SJCRH30 (cell line): ENCODE measurements around the gene TFCP2L1. TPM values are rescaled to one million over a fixed set of nuclear protein-coding genes. Genes with fewer than 3 reads are reported as not detected.
"Not testable (repeated sequence)": the region's sequence is repeated elsewhere in the genome, so short reads cannot be mapped to it uniquely, and the experiment has no call there.

Source experiments
- DNase-seq, 2 experiments: peaks; one replicate each; pipeline ENCODE4 v3.0.0-alpha.2; 2015 to 2020
- H3K27ac ChIP-seq: fragments of 250-450 bp; sonication (Bioruptor Pico); 2 replicates; pipeline ENCODE4 v1.5.1; 2020; ENCODE audit warnings: mild to moderate bottlenecking, moderate library complexity
- H3K27me3 ChIP-seq: fragments of 250-450 bp; sonication (Bioruptor Pico); 2 replicates; pipeline ENCODE4 v1.5.1; 2020; ENCODE audit warnings: mild to moderate bottlenecking, moderate library complexity
- H3K36me3 ChIP-seq: fragments of 250-450 bp; sonication (Bioruptor Pico); 2 replicates; pipeline ENCODE4 v1.5.1; 2020; ENCODE audit warnings: mild to moderate bottlenecking, moderate library complexity
- H3K4me1 ChIP-seq: fragments of 250-450 bp; sonication (Bioruptor Pico); 2 replicates; pipeline ENCODE4 v1.5.1; 2020; ENCODE audit warnings: mild to moderate bottlenecking, moderate library complexity
- H3K4me3 ChIP-seq: fragments of 250-450 bp; sonication (Bioruptor Pico); 2 replicates; pipeline ENCODE4 v1.5.1; 2020; ENCODE audit warnings: mild to moderate bottlenecking, moderate library complexity
- H3K9me3 ChIP-seq: fragments of 250-450 bp; sonication (Bioruptor Pico); replicated peaks from 2 replicates; pipeline ENCODE4 v1.5.1; 2020; ENCODE audit warnings: mild to moderate bottlenecking, moderate library complexity
- total RNA-seq: library from RNA; depleted of rRNA; stranded (reverse); fragments of >200 nt; shearing (Covaris generic); gene quantifications from 2 replicates; pipeline ENCODE4 v1.2.3, GENCODE V29; 2014

The TFCP2L1 gene
- total RNA-seq, 1 experiment from 2014 or later: 0.08 TPM

GRCh38 chr2:121236101-121236640, 48.8 kb downstream of the TFCP2L1 start:
- H3K36me3 ChIP-seq: no peaks in the 10 kb centered on the region
- no peaks in the 10 kb centered on the region for H3K27me3 ChIP-seq
- DNase-seq: no peak
- no peaks in the 10 kb centered on the region for H3K9me3 ChIP-seq
- peaks cover 12% of the 10 kb centered on the region for H3K4me1 ChIP-seq
- no peak overlapping the region for H3K27ac ChIP-seq
- H3K4me3 ChIP-seq: no peak overlapping the region

GRCh38 chr2:121235542-121235941, 49.5 kb downstream of the TFCP2L1 start:
- peak in 1 of 2 experiments; percentile 19 for DNase-seq
- Histone ChIP-seq H3K4me1 (peaks cover 12% of the 10 kb centered on the region), H3K9me3 (no peaks in the 10 kb centered on the region), H3K4me3 (no peak overlapping the region), H3K27ac (no peak overlapping the region), H3K27me3 (no peaks in the 10 kb centered on the region), H3K36me3 (no peaks in the 10 kb centered on the region)

GRCh38 chr2:121234791-121235190, 50.2 kb downstream of the TFCP2L1 start:
- no peak overlapping the region for H3K4me3 ChIP-seq
- H3K27me3 ChIP-seq: no peaks in the 10 kb centered on the region
- DNase-seq: no peak
- H3K36me3 ChIP-seq: no peaks in the 10 kb centered on the region
- H3K27ac ChIP-seq: no peak overlapping the region
- peaks cover 9% of the 10 kb centered on the region; the same call in 1 of the 2 replicates for H3K4me1 ChIP-seq
- no peaks in the 10 kb centered on the region for H3K9me3 ChIP-seq

- Histone ChIP-seq H3K27me3 (no peaks in the 10 kb centered on the region), H3K27ac (no peak overlapping the region), H3K4me1 (peaks cover 9% of the 10 kb centered on the region; the same call in 1 of the 2 replicates)
Observed at GRCh38 chr2:121234144-121234543, 50.9 kb downstream of the TFCP2L1 start.

GRCh38 chr2:121233486-121234110, 51.4 kb downstream of the TFCP2L1 start:
- Histone ChIP-seq H3K4me3 (no peak overlapping the region), H3K27me3 (no peaks in the 10 kb centered on the region), H3K36me3 (no peaks in the 10 kb centered on the region), H3K27ac (no peak overlapping the region), H3K4me1 (peaks cover 9% of the 10 kb centered on the region; the same call in 1 of the 2 replicates), H3K9me3 (no peaks in the 10 kb centered on the region)
- no peak for DNase-seq

More at GRCh38 chr2:121234144-121234543, 50.9 kb downstream of the TFCP2L1 start:
- no peaks in the 10 kb centered on the region for H3K36me3 ChIP-seq
- no peak overlapping the region for H3K4me3 ChIP-seq
- DNase-seq: no peak
- H3K9me3 ChIP-seq: no peaks in the 10 kb centered on the region

GRCh38 chr2:121232626-121233265, 52.3 kb downstream of the TFCP2L1 start:
- no peak for DNase-seq
- H3K4me1 ChIP-seq: peaks cover 14% of the 10 kb centered on the region
- H3K9me3 ChIP-seq: no peaks in the 10 kb centered on the region
- no peaks in the 10 kb centered on the region for H3K36me3 ChIP-seq
- no peaks in the 10 kb centered on the region for H3K27me3 ChIP-seq
- H3K27ac ChIP-seq: no peak overlapping the region
- no peak overlapping the region for H3K4me3 ChIP-seq

- Histone ChIP-seq H3K4me3 (no peak overlapping the region), H3K4me1 (peaks cover 26% of the 10 kb centered on the region), H3K9me3 (no peaks in the 10 kb centered on the region), H3K36me3 (no peaks in the 10 kb centered on the region), H3K27ac (no peak overlapping the region), H3K27me3 (no peaks in the 10 kb centered on the region; the same call in 1 of the 2 replicates)
- DNase-seq: no peak
Observed at GRCh38 chr2:121231385-121232000, 53.5 kb downstream of the TFCP2L1 start.

GRCh38 chr2:121228521-121228920, 56.5 kb downstream of the TFCP2L1 start:
- H3K4me3 ChIP-seq: no peak overlapping the region
- no peak overlapping the region for H3K27ac ChIP-seq
- no peak for DNase-seq
- H3K27me3 ChIP-seq: no peaks in the 10 kb centered on the region; the same call in 1 of the 2 replicates
- H3K36me3 ChIP-seq: no peaks in the 10 kb centered on the region
- H3K4me1 ChIP-seq: peaks cover 22% of the 10 kb centered on the region
- no peaks in the 10 kb centered on the region for H3K9me3 ChIP-seq

- DNase-seq: peak; percentile 83 to 86
- not testable (repeated sequence) for H3K27me3 ChIP-seq, H3K9me3 ChIP-seq, H3K4me3 ChIP-seq, H3K36me3 ChIP-seq
- peak overlapping the region; percentile 6; the same call in 1 of the 2 replicates for H3K27ac ChIP-seq
- peaks cover 17% of the 10 kb centered on the region for H3K4me1 ChIP-seq
Observed at GRCh38 chr2:121227381-121228144, 57.4 kb downstream of the TFCP2L1 start.

- H3K27ac ChIP-seq, H3K4me3 ChIP-seq, H3K36me3 ChIP-seq, DNase-seq, H3K9me3 ChIP-seq, H3K27me3 ChIP-seq: not testable (repeated sequence)
- peaks cover 17% of the 10 kb centered on the region for H3K4me1 ChIP-seq
Observed at GRCh38 chr2:121225681-121226080, 59.3 kb downstream of the TFCP2L1 start.

- Histone ChIP-seq H3K4me3 (no peak overlapping the region), H3K27me3 (no peaks in the 10 kb centered on the region), H3K9me3 (no peaks in the 10 kb centered on the region), H3K36me3 (no peaks in the 10 kb centered on the region), H3K4me1 (no peaks in the 10 kb centered on the region), H3K27ac (no peak overlapping the region)
- DNase-seq: no peak
Observed at GRCh38 chr2:121220995-121221394, 64.0 kb downstream of the TFCP2L1 start.

- H3K9me3 ChIP-seq: no peaks in the 10 kb centered on the region
- DNase-seq: no peak
- no peaks in the 10 kb centered on the region for H3K27me3 ChIP-seq
- H3K27ac ChIP-seq: no peak overlapping the region
- no peak overlapping the region for H3K4me3 ChIP-seq
- no peaks in the 10 kb centered on the region for H3K4me1 ChIP-seq
- no peaks in the 10 kb centered on the region for H3K36me3 ChIP-seq
Observed at GRCh38 chr2:121219866-121220265, 65.1 kb downstream of the TFCP2L1 start.

- Histone ChIP-seq H3K9me3 (no peaks in the 10 kb centered on the region), H3K27ac (no peak overlapping the region), H3K4me1 (no peaks in the 10 kb centered on the region), H3K27me3 (no peaks in the 10 kb centered on the region), H3K36me3 (no peaks in the 10 kb centered on the region), H3K4me3 (no peak overlapping the region)
- no peak for DNase-seq
Observed at GRCh38 chr2:121218386-121218938, 66.5 kb downstream of the TFCP2L1 start.

GRCh38 chr2:121217627-121218026, 67.4 kb downstream of the TFCP2L1 start:
- H3K9me3 ChIP-seq: no peaks in the 10 kb centered on the region
- H3K4me1 ChIP-seq: no peaks in the 10 kb centered on the region
- H3K27ac ChIP-seq: no peak overlapping the region
- H3K27me3 ChIP-seq: no peaks in the 10 kb centered on the region
- no peaks in the 10 kb centered on the region for H3K36me3 ChIP-seq
- no peak overlapping the region for H3K4me3 ChIP-seq
- no peak for DNase-seq
